RWPE2 (cell line): ENCODE results near the gene DNAJB11.

Experiments
- ATAC-seq: fragments of 200-7000 bp; cut with Tn5 transposase; 3 replicates; pipeline ENCODE4 v1.9.1; 2021; ENCODE audit warnings: low read depth
- DNase-seq: peaks from one replicate; pipeline ENCODE4 v3.0.0-alpha.2; 2020; ENCODE audit warnings: low spot score
- H3K27ac ChIP-seq: fragments of 450-650 bp; 2 replicates; pipeline ENCODE4 v1.5.1; 2017; ENCODE audit warnings: mild to moderate bottlenecking; ENCODE audit not compliant: poor library complexity, severe bottlenecking
- H3K27me3 ChIP-seq: fragments of 250-450 bp; sonication (Bioruptor Pico); 2 replicates; pipeline ENCODE4 v1.5.1; 2021; ENCODE audit warnings: mild to moderate bottlenecking, moderate library complexity; ENCODE audit not compliant: insufficient read depth, poor library complexity, severe bottlenecking
- H3K36me3 ChIP-seq: fragments of 250-450 bp; sonication (Bioruptor Pico); 2 replicates; pipeline ENCODE4 v1.5.1; 2020; ENCODE audit warnings: low read depth, mild to moderate bottlenecking, moderate library complexity
- H3K4me1 ChIP-seq: fragments of 250-450 bp; sonication (Bioruptor Pico); 2 replicates; pipeline ENCODE4 v1.5.1; 2021; ENCODE audit warnings: mild to moderate bottlenecking, moderate library complexity; ENCODE audit not compliant: insufficient read depth, poor library complexity, severe bottlenecking
- H3K4me3 ChIP-seq: fragments of 250-450 bp; sonication (Bioruptor Pico); 2 replicates; pipeline ENCODE4 v1.5.1; 2021; ENCODE audit warnings: mild to moderate bottlenecking, moderate library complexity; ENCODE audit not compliant: severe bottlenecking
- H3K9me3 ChIP-seq: fragments of 250-450 bp; sonication (Bioruptor Pico); 2 replicates; pipeline ENCODE4 v1.5.1; 2021; ENCODE audit warnings: mild to moderate bottlenecking, moderate library complexity; ENCODE audit not compliant: severe bottlenecking
- CTCF ChIP-seq: fragments of 450-650 bp; IDR thresholded peaks from one replicate; pipeline ENCODE4 v1.5.1; 2017; ENCODE audit warnings: mild to moderate bottlenecking, moderate library complexity; ENCODE audit not compliant: poor library complexity, severe bottlenecking

The DNAJB11 gene

GRCh38 chr3:186589121-186589520 is 18.6 kb downstream of the DNAJB11 start:
- Histone ChIP-seq H3K4me3 (no peak overlapping the region), H3K27me3 (no peaks in the 10 kb centered on the region), H3K9me3 (no peaks in the 10 kb centered on the region), H3K4me1 (peaks cover 22% of the 10 kb centered on the region), H3K36me3 (peaks cover 22% of the 10 kb centered on the region), H3K27ac (peak overlapping the region; percentile 92)
- no peak for DNase-seq
- no peak for ATAC-seq
- peak; percentile 32 for TF ChIP-seq CTCF

- DNase-seq = peak; percentile 73
- ATAC-seq = peak; percentile 75
These were observed 19.5 kb downstream of the DNAJB11 start for GRCh38 chr3:186589856-186590579.

GRCh38 chr3:186590580-186591295 is 20.2 kb downstream of the DNAJB11 start:
- ATAC-seq = no peak
- no peaks in the 10 kb centered on the region for H3K9me3 ChIP-seq
- peaks cover 22% of the 10 kb centered on the region for H3K4me1 ChIP-seq
- peak overlapping the region; percentile 92 for H3K27ac ChIP-seq
- no peak overlapping the region for H3K4me3 ChIP-seq
- TF ChIP-seq CTCF = no peak
- H3K36me3 ChIP-seq = peaks cover 7% of the 10 kb centered on the region
- DNase-seq = no peak
- H3K27me3 ChIP-seq = no peaks in the 10 kb centered on the region

More at GRCh38 chr3:186589856-186590579, 19.5 kb downstream of the DNAJB11 start:
- Histone ChIP-seq H3K27me3 (no peaks in the 10 kb centered on the region), H3K36me3 (peaks cover 14% of the 10 kb centered on the region), H3K9me3 (no peaks in the 10 kb centered on the region), H3K27ac (peak overlapping the region; percentile 92), H3K4me1 (peaks cover 22% of the 10 kb centered on the region), H3K4me3 (no peak overlapping the region)
- no peak for TF ChIP-seq CTCF

- ATAC-seq (no peak), DNase-seq (no peak)
- TF ChIP-seq CTCF = no peak
- Histone ChIP-seq H3K4me3 (no peak overlapping the region), H3K36me3 (no peaks in the 10 kb centered on the region), H3K27me3 (no peaks in the 10 kb centered on the region), H3K4me1 (peaks cover 27% of the 10 kb centered on the region), H3K27ac (no peak overlapping the region), H3K9me3 (no peaks in the 10 kb centered on the region)
These were observed 22.2 kb downstream of the DNAJB11 start for GRCh38 chr3:186592682-186593081.
